HG02798 (cell line): ENCODE measurements around the gene RGL2.

Experiments used
- ATAC-seq: cut with Tn5 transposase; IDR thresholded peaks from one replicate; pipeline ENCODE4 v1.9.1; 2021; ENCODE audit warnings: mild to moderate bottlenecking; ENCODE audit not compliant: unreplicated experiment, poor library complexity

The RGL2 gene

DNA sequence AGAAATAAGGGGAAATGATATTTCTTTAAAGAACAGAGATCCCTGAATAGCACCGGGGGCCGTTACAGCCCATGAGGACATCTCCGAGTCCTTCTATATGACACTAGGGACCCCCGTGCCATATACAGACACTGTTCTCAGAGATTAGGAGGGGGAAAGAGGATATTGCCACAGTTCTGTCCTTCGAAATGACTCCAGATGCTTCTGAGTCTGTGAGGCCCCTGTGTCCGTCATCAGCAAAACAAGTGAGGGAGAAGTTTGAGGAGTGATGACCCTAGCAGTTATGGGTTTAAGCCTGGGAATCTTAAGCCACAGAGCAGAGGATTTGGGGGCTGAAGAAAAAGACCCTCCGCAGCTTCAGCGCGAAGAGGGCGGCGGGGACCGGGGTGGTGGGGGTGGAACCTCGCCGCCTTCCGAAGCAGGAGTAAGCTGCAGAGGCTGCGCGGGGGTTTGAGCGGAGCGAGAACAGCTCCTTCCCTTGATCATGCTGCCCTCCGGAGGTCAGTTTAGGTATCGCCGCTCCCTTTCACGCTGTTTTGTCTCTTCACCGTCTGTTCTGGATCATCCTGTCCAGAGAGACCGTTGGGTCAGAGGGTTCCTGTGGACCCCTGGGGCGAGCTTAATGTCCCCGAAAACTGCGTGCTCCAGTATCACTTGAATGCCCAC, 50.6 kb downstream of the RGL2 start:
- peak; percentile 33 for ATAC-seq

DNA sequence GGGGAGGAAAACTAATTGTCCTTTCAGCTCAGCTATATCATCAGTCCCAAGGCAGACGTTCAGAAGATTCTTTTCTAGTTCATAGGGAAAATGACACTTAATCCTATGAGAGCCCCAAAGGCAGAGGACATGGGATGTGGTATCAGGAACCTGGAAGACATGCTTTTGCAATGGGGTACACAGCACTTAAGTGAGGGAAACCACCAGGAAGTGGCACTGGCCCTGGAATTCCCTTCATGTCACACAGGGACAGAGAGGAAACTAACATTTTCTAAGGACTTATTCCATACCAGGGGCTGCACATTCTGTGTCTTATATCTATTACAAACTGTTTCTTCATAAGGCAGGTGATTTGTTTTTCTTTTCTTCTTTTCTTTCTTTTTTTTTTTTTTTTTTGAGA, 55.3 kb downstream of the RGL2 start:
- no peak for ATAC-seq

DNA sequence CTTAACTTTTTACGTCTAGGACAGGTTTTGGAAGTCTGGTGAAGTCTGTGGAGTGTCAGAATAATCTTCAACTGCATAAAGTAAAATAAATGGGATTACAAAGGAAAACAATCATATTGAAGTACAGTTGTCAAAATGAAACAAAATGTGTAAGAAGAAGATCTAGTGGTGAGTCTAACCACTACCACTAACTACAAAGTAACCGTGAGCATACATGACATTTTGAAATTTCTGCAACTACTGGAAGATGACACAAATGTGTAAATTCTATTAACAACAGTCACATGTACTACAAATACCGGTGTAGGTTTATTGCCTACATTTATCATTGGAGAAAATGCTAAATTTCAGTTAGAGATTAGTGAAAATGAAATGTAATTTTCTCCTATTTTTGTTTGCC, 56.8 kb downstream of the RGL2 start:
- ATAC-seq = no peak
